Stomach (tissue), 4 donors: Measurements from ENCODE around the gene ALG2.

Experiments
- EP300 ChIP-seq: sonication (generic); formaldehyde crosslinking; IDR thresholded peaks from one replicate; pipeline ENCODE4 v1.6.1; 2017; ENCODE audit warnings: antibody characterized with exemption
- POLR2AphosphoS5 ChIP-seq, 3 donors: sonication (generic); formaldehyde crosslinking; IDR thresholded peaks; one replicate each; pipeline ENCODE4 v1.6.1; 2016; ENCODE audit warnings: antibody characterized with exemption in 3 of 3
- TF ChIP-seq, protein P1 (sequence below), 7 experiments: fragments of 450-650 bp in 4 of 7; fragments of 200-600 bp in 3 of 7; sonication (generic) in 3 of 7; IDR thresholded peaks; one replicate each; pipeline ENCODE4 v1.5.1; 2016 to 2019; ENCODE audit warnings: antibody characterized with exemption in 7 of 7, control low read depth in 2 of 7, mild to moderate bottlenecking in 1 of 7

DNA sequence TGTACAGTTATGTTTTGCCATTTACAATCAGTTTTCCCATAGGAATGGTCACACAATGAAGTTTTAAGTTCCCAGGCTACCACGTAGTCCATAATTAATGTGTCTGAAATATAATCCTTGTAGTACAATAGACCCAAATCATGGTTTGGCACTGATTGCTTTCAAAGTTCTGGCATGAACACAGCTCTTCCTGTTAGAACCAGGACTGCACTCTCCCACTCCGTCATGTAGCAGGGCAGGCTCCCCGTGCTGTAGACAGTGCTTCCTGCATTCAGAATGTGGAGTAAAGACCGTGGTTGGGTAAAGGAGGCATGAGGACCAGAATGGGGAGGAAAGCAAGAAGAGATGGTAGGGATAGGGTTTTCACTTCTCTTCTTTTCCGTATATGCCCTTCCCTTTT, 4.3 kb upstream of the ALG2 start:
- TF ChIP-seq, protein P1, sequence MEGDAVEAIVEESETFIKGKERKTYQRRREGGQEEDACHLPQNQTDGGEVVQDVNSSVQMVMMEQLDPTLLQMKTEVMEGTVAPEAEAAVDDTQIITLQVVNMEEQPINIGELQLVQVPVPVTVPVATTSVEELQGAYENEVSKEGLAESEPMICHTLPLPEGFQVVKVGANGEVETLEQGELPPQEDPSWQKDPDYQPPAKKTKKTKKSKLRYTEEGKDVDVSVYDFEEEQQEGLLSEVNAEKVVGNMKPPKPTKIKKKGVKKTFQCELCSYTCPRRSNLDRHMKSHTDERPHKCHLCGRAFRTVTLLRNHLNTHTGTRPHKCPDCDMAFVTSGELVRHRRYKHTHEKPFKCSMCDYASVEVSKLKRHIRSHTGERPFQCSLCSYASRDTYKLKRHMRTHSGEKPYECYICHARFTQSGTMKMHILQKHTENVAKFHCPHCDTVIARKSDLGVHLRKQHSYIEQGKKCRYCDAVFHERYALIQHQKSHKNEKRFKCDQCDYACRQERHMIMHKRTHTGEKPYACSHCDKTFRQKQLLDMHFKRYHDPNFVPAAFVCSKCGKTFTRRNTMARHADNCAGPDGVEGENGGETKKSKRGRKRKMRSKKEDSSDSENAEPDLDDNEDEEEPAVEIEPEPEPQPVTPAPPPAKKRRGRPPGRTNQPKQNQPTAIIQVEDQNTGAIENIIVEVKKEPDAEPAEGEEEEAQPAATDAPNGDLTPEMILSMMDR (IDR thresholded peaks at IDR 0.05): no peak
- no peak for TF ChIP-seq POLR2AphosphoS5 (IDR thresholded peaks at IDR 0.05)
- TF ChIP-seq EP300: no peak
